ENCODE results near the gene GSE1.

The GSE1 gene

GRCh38 chr16:85574672-85575475 is 38.2 kb upstream of the GSE1 start:
- DNase-seq: no peak

- no peak for DNase-seq
Observed at GRCh38 chr16:85575920-85576319, 37.2 kb upstream of the GSE1 start.

GRCh38 chr16:85576944-85577343 is 36.2 kb upstream of the GSE1 start:
- no peak for DNase-seq

GRCh38 chr16:85577899-85578598 is 35.1 kb upstream of the GSE1 start:
- DNase-seq: no peak

- no peak for DNase-seq
Observed at GRCh38 chr16:85578599-85578948, 34.5 kb upstream of the GSE1 start.

- peak; percentile 55 for DNase-seq
Observed at GRCh38 chr16:85579191-85579590, 33.9 kb upstream of the GSE1 start.

GRCh38 chr16:85579923-85580580 is 33.1 kb upstream of the GSE1 start:
- no peak for DNase-seq

GRCh38 chr16:85580684-85581083 is 32.4 kb upstream of the GSE1 start:
- no peak for DNase-seq

GRCh38 chr16:85582229-85582991 is 30.7 kb upstream of the GSE1 start:
- peak; percentile 11 for DNase-seq

GRCh38 chr16:85583491-85584181 is 29.5 kb upstream of the GSE1 start:
- peak; percentile 39 for DNase-seq

GRCh38 chr16:85584267-85584666 is 28.9 kb upstream of the GSE1 start:
- no peak for DNase-seq

- no peak for DNase-seq
Observed at GRCh38 chr16:85584819-85585282, 28.3 kb upstream of the GSE1 start.

- no peak for DNase-seq
Observed at GRCh38 chr16:85585711-85586110, 27.4 kb upstream of the GSE1 start.

- peak; percentile 12 for DNase-seq
Observed at GRCh38 chr16:85586380-85587104, 26.6 kb upstream of the GSE1 start.

- DNase-seq: no peak
Observed at GRCh38 chr16:85587762-85588556, 25.2 kb upstream of the GSE1 start.

- no peak for DNase-seq
Observed at GRCh38 chr16:85588562-85589503, 24.3 kb upstream of the GSE1 start.

GRCh38 chr16:85589688-85590505 is 23.2 kb upstream of the GSE1 start:
- no peak for DNase-seq

- DNase-seq: no peak
Observed at GRCh38 chr16:85590506-85590832, 22.7 kb upstream of the GSE1 start.

- no peak for DNase-seq
Observed at GRCh38 chr16:85591381-85591780, 21.7 kb upstream of the GSE1 start.

Measured in NCI-H526 treated with DMSO at 0.1 percent for 48 hours (cell line).